ENCODE measurements around the gene IMMP1L. TPM values are rescaled to one million over a fixed set of nuclear protein-coding genes. Genes with fewer than 3 reads are reported as not detected.

Gene IMMP1L
- total RNA-seq, 3 donors from 2014 or later: 23.9 to 66.3 (median 27.2) TPM

- DNase-seq (ENCODE audit: low spot score in 2 of 2): no peak
- Histone ChIP-seq H3K27ac (no peak overlapping the region), H3K9me3 (peaks cover 0 to 5% of the 10 kb centered on the region in 2 donors), H3K36me3 (no peaks in the 10 kb centered on the region), H3K27me3 (no peaks in the 10 kb centered on the region), H3K4me1 (no peaks in the 10 kb centered on the region), H3K4me3 (no peak overlapping the region)
- TF ChIP-seq CTCF (IDR thresholded peaks at IDR 0.05): no peak
- intact Hi-C loops (cut with DNase I; ENCODE audit: low total_unique reads): no loop called here
Observed at GRCh38 chr11:31387379-31387778, 122.0 kb downstream of the IMMP1L start.

- no peak for TF ChIP-seq CTCF (IDR thresholded peaks at IDR 0.05)
- TF ChIP-seq POLR2AphosphoS5 (IDR thresholded peaks at IDR 0.05): no peak
- no peak for TF ChIP-seq POLR2A (IDR thresholded peaks at IDR 0.05)
- Histone ChIP-seq H3K4me3 (no peak overlapping the region), H3K27me3 (no peaks in the 10 kb centered on the region), H3K9me3 (no peaks in the 10 kb centered on the region), H3K4me1 (no peaks in the 10 kb centered on the region), H3K27ac (no peak overlapping the region), H3K36me3 (no peaks in the 10 kb centered on the region)
- DNase-seq (ENCODE audit: low spot score in 2 of 2): no peak
- intact Hi-C loops (cut with DNase I; ENCODE audit: low total_unique reads): loop anchor here (5.0 kb wide), 1 partner anchor 1371 kb away; no protein-coding TSS in a partner anchor
Observed at GRCh38 chr11:31383116-31383515, 126.3 kb downstream of the IMMP1L start.

Other genes starting within 250 kb of the IMMP1L start
- gene DCDC1, start 139.9 kb downstream of the IMMP1L start, total RNA-seq: 1 to 10 TPM in 2 of 3 donors, under 1 TPM in 1; 0.32 to 5.6 (median 3.8) TPM
- 10 to 100 TPM; 15.2 to 24.6 (median 23.4) TPM for gene DNAJC24, start 139.8 kb downstream of the IMMP1L start, total RNA-seq
- gene ELP4, start 145 bp upstream of the IMMP1L start, total RNA-seq: 10 to 100 TPM; 22.2 to 36.1 (median 24.6) TPM

Data from breast epithelium (tissue), 4 donors.